Measurements from ENCODE around the gene PIK3IP1. TPM values are rescaled to one million over a fixed set of nuclear protein-coding genes. Genes with fewer than 3 reads are reported as not detected.

PIK3IP1 gene
- total and polyA plus RNA-seq, 2 of the 8 experiments (the other 6 are each of a cell fraction or from before 2014, with no cell fraction given), result 1.00 to 1.3 TPM

DNA sequence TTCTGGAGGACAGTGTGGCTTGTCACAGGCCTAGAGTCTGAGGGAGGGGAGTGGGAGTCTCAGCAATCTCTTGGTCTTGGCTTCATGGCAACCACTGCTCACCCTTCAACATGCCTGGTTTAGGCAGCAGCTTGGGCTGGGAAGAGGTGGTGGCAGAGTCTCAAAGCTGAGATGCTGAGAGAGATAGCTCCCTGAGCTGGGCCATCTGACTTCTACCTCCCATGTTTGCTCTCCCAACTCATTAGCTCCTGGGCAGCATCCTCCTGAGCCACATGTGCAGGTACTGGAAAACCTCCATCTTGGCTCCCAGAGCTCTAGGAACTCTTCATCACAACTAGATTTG, 13.0 kb downstream of the PIK3IP1 start (continued):
- no peak for TF ChIP-seq SP1 (IDR thresholded peaks at IDR 0.05; ENCODE audit: low read depth, low read length)
